Measurements from ENCODE around the gene PAGE2B. TPM values are rescaled to one million over a fixed set of nuclear protein-coding genes. Genes with fewer than 3 reads are reported as not detected.

PAGE2B gene
- total RNA-seq, 1 donor from 2014 or later = not detected

DNA sequence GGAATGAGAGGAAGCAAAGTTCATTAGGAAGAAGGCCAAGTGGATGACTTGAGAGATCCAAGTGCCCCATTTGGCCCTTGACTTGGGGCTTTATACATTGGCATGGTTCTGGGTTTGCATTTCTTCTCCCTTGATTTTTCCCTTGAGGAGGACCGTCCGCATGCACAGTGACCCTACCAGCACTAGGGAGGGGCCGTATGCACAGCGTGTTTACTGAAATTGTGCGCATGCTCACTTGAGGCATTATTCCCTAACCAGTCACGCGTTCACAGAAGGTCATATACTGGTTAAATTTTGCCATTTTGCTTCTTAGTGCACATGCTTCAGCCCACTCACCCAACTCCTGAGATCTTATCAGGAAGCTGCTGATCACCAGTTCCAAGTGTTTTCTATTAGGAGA, 49.1 kb downstream of the PAGE2B start:
- Mint-ChIP-seq H3K27ac (no peak overlapping the region), H3K9me3 (peaks cover 10% of the 10 kb centered on the region), H3K4me3 (no peak overlapping the region), H3K4me1 (peaks cover 14% of the 10 kb centered on the region), H3K36me3 (no peaks in the 10 kb centered on the region), H3K27me3 (ENCODE audit: low read depth) (peaks cover 7% of the 10 kb centered on the region)
- DNase-seq (ENCODE audit: low spot score in 2 of 2, unreplicated experiment in 2 of 2) = no peak
- TF ChIP-seq, protein P1, sequence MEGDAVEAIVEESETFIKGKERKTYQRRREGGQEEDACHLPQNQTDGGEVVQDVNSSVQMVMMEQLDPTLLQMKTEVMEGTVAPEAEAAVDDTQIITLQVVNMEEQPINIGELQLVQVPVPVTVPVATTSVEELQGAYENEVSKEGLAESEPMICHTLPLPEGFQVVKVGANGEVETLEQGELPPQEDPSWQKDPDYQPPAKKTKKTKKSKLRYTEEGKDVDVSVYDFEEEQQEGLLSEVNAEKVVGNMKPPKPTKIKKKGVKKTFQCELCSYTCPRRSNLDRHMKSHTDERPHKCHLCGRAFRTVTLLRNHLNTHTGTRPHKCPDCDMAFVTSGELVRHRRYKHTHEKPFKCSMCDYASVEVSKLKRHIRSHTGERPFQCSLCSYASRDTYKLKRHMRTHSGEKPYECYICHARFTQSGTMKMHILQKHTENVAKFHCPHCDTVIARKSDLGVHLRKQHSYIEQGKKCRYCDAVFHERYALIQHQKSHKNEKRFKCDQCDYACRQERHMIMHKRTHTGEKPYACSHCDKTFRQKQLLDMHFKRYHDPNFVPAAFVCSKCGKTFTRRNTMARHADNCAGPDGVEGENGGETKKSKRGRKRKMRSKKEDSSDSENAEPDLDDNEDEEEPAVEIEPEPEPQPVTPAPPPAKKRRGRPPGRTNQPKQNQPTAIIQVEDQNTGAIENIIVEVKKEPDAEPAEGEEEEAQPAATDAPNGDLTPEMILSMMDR (IDR thresholded peaks at IDR 0.05; ENCODE audit: unreplicated experiment) = no peak

DNA sequence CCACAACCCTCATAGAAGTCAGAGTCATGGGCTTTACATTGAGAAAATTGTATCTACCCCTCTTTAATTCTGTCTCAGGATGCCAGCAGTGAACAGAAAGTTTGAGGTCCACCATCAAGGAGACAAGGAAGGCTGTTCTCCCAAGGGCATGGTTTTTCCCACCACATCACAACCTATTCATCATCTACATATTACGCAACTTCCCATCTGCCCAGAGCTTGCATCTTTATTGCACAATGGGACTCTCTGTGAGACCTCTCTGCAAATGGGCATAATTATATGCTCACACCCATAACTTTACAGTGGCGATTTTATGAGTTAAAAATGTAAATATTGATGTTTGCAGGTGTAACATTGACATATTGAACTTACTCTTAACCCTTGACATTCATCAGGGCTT, 52.9 kb downstream of the PAGE2B start:
- Mint-ChIP-seq H3K36me3 (no peaks in the 10 kb centered on the region), H3K27me3 (ENCODE audit: low read depth) (peaks cover 14% of the 10 kb centered on the region), H3K27ac (no peak overlapping the region), H3K4me3 (no peak overlapping the region), H3K9me3 (peaks cover 17% of the 10 kb centered on the region), H3K4me1 (no peaks in the 10 kb centered on the region)
- no peak for DNase-seq (ENCODE audit: low spot score in 2 of 2, unreplicated experiment in 2 of 2)
- TF ChIP-seq, protein P1 (IDR thresholded peaks at IDR 0.05; ENCODE audit: unreplicated experiment) = no peak

Other genes starting within 250 kb of the PAGE2B start
- 174 to 180 TPM (median 177 TPM) in 3 replicates for gene TRO, start 154.2 kb upstream of the PAGE2B start, total RNA-seq
- gene PFKFB1, start 80.8 kb upstream of the PAGE2B start, total RNA-seq = 0.83 to 1.1 TPM (median 1.1 TPM) in 3 replicates
- 13.5 to 17.2 TPM (median 15.7 TPM) in 3 replicates for gene APEX2, start 74.7 kb upstream of the PAGE2B start, total RNA-seq
- gene ALAS2, start 44.1 kb upstream of the PAGE2B start, total RNA-seq = not detected in 3 replicates
- not detected in 3 replicates for gene PAGE2, start 14.0 kb downstream of the PAGE2B start, total RNA-seq
- not detected in 3 replicates for gene PAGE5, start 145.3 kb downstream of the PAGE2B start, total RNA-seq
- not detected in 3 replicates for gene PAGE3, start 189.9 kb downstream of the PAGE2B start, total RNA-seq

Measured in mesothelial cell of epicardium (in vitro differentiated cells).